Activated CD4-positive, alpha-beta T cell treated with anti-CD3 and anti-CD28 coated beads for 36 hours (primary cell): ENCODE data around the gene IRF2. TPM values are rescaled to one million over a fixed set of nuclear protein-coding genes. Genes with fewer than 3 reads are reported as not detected.

ENCODE experiments used
- ATAC-seq: fragments of 200-7000 bp; cut with Tn5 transposase; one replicate; pipeline ENCODE4 v1.10.0; 2021; ENCODE audit warnings: mild to moderate bottlenecking, moderate library complexity
- CTCF ChIA-PET: fragments of 350-600 bp; sonication (Branson Sonifier 250); formaldehyde crosslinking; loops from one replicate; lab custom pipeline; 2021; ENCODE audit warnings: antibody characterized with exemption; lab: Charles Lee
- POLR2A ChIA-PET: fragments of 350-600 bp; sonication (Branson Sonifier 250); formaldehyde crosslinking; loops from one replicate; lab custom pipeline; 2021; ENCODE audit warnings: antibody characterized with exemption, inconsistent platforms; lab: Charles Lee
- DNase-seq: peaks from one replicate; pipeline ENCODE4 v3.0.0-alpha.2; 2020
- H3K27ac Mint-ChIP-seq: one replicate; pipeline ENCODE4 v1.8.0; 2021; ENCODE audit warnings: mixed read lengths
- H3K27me3 Mint-ChIP-seq: one replicate; pipeline ENCODE4 v1.8.0; 2021; ENCODE audit warnings: mixed read lengths
- H3K36me3 Mint-ChIP-seq: one replicate; pipeline ENCODE4 v1.8.0; 2021; ENCODE audit warnings: low read depth, mixed read lengths
- H3K4me1 Mint-ChIP-seq: one replicate; pipeline ENCODE4 v1.8.0; 2021; ENCODE audit warnings: mixed read lengths
- H3K4me3 Mint-ChIP-seq: one replicate; pipeline ENCODE4 v1.8.0; 2021; ENCODE audit warnings: mild to moderate bottlenecking, moderate library complexity, mixed read lengths
- H3K9me3 Mint-ChIP-seq: one replicate; pipeline ENCODE4 v1.8.0; 2021; ENCODE audit warnings: low read depth, mixed read lengths
- intact Hi-C, 2 experiments: fragments of 100-400 bp; cut with DNase I in 1 of 2; cut with micrococcal nuclease in 1 of 2; formaldehyde crosslinking; loops; one replicate each; pipeline versions ENCODE4 v1.14.2 to v1.15.1; 2022 to 2024; cut with DNase I, micrococcal nuclease
- total RNA-seq, 2 experiments: library from RNA; stranded (reverse); gene quantifications; one replicate each; pipeline ENCODE4 v1.2.3, GENCODE V29; 2021

Gene IRF2
- total RNA-seq, 2 experiments from 2014 or later, result 50.1 to 68.9 TPM

DNA sequence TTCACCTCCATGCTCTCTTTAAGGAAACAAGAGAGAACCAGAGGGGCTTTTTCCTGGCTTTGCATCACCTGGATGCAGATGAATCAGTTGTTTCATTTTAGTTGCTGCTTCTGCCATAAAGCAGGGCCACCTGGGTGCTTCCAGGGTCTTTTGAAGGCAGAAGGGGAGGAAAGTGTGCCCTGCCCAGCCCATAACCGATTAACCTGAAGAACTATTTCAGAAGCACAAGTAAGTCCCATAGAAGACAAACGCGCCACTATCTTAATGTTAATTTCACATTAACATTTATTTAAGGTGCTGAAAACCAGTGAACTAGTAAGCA lies 32.1 kb downstream of the IRF2 start:
- CTCF ChIA-PET, result interaction anchor here (0.7 to 1.3 kb wide), 2 partner anchors 10 to 309 kb away, joined by 3 read pairs; no protein-coding TSS in a partner anchor
- peak overlapping the region; percentile 53 for H3K27ac Mint-ChIP-seq

DNA sequence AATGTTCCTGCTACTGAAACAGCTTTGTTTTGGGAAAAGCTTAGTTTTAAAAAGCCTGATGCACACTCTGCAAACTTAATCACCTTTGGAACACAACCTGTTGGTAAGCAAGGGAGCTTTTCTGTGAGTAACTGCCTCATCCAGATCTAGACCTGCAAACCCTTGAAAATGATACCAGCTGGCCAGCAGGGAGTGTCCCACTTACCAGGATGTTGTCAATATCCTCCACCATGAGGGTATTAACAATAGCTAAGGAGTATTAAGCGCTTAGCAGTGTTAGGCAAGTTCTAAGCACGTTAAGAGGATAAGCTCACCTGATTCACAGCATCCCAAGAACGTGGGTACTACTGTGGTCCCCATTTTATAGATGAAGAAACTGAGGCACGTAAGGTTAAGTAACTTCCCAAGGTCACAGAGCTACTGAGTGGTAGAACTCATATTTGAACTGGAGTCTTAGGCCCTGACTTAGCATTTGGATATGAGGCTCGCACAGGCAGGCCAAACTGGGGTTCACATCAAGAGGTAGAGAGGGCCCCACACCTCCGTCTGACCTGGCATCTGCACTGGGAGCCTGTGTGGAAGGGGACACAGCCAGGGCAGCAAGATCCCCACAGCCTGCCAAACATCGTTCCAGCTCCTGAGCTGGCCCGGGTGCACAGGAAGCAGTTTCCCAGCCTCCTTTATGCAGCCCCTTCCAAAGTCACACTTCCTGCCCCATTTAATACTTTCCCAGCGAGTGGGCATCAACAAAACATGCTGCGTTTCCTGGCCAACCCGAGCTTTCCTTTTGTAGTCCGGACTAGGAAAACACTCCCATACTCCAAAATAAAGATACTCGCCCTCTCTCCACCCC lies 32.7 kb downstream of the IRF2 start:
- DNase-seq, result no peak
- ChIA-PET CTCF (interaction anchor here (0.7 to 1.3 kb wide), 4 partner anchors 8 to 310 kb away, joined by 3 to 4 read pairs (median 3); no protein-coding TSS in a partner anchor), POLR2A (interaction anchor here (0.6 to 1.4 kb wide), 2 partner anchors 18 to 31 kb away, joined by 3 to 4 read pairs; no protein-coding TSS in a partner anchor)
- no peaks in the 10 kb centered on the region for H3K9me3 Mint-ChIP-seq
- peak overlapping the region; percentile 53 for H3K27ac Mint-ChIP-seq
- H3K4me1 Mint-ChIP-seq, result peaks cover 82% of the 10 kb centered on the region
- intact Hi-C loops, result no loop called here
- peaks cover 12% of the 10 kb centered on the region for H3K36me3 Mint-ChIP-seq
- no peak overlapping the region for H3K4me3 Mint-ChIP-seq
- no peak for ATAC-seq
- H3K27me3 Mint-ChIP-seq, result no peaks in the 10 kb centered on the region

More for the DNA sequence above, 32.1 kb downstream of the IRF2 start:
- H3K9me3 Mint-ChIP-seq, result no peaks in the 10 kb centered on the region
- intact Hi-C loops, result no loop called here
- no peaks in the 10 kb centered on the region for H3K27me3 Mint-ChIP-seq
- H3K36me3 Mint-ChIP-seq, result peaks cover 16% of the 10 kb centered on the region
- DNase-seq (no peak), ATAC-seq (no peak)
- POLR2A ChIA-PET, result interaction anchor here (1.4 kb wide), 1 partner anchor 17 kb away, joined by 4 read pairs; no protein-coding TSS in a partner anchor
- H3K4me1 Mint-ChIP-seq, result peaks cover 86% of the 10 kb centered on the region
- no peak overlapping the region for H3K4me3 Mint-ChIP-seq

DNA sequence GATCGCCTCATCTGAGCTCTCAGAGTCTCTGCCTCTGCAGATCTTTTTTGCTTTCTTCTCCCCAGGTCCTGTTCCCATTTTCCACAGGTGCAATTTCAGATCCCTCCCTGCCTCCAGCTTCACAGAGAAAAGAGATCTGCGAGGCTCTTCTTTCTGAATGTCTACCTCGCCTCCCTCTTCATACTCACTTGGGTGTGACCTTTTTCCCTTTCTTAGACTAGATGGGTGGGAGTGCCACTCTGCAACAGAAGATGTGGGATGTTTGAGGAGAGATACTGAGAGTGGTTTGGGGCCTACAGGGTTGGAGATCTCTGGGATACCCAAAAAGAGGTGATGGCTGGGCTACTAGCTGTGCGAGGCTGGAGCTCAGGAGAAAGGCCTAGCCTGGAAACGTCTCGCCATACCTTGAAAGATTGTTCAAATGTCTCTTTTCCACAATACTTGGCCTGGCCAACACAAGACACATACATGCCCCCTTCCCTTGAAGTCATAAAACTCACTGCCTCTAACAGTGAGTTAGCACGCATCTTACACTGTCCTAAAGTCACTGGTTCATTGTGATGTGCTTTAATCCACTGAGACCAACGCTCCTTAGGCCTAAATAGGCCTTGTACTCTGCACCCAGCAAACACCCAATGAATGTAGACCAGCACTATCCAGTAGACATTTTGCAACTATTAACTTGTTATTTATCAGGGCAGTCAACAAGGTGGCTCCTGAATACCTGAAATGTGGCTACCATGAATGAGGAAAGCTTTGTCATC lies 33.6 kb downstream of the IRF2 start:
- Mint-ChIP-seq H3K4me3 (no peak overlapping the region), H3K27me3 (no peaks in the 10 kb centered on the region), H3K9me3 (no peaks in the 10 kb centered on the region), H3K4me1 (peaks cover 78% of the 10 kb centered on the region), H3K36me3 (peaks cover 9% of the 10 kb centered on the region), H3K27ac (no peak overlapping the region)
- DNase-seq, result no peak
- CTCF ChIA-PET, result interaction anchor here (0.6 to 1.1 kb wide), 2 partner anchors 9 to 19 kb away, joined by 4 to 5 read pairs; no protein-coding TSS in a partner anchor
- POLR2A ChIA-PET, result interaction anchor here (0.6 to 1.4 kb wide), 2 partner anchors 19 to 30 kb away, joined by 3 to 4 read pairs; no protein-coding TSS in a partner anchor
- intact Hi-C loops, result no loop called here
- no peak for ATAC-seq

DNA sequence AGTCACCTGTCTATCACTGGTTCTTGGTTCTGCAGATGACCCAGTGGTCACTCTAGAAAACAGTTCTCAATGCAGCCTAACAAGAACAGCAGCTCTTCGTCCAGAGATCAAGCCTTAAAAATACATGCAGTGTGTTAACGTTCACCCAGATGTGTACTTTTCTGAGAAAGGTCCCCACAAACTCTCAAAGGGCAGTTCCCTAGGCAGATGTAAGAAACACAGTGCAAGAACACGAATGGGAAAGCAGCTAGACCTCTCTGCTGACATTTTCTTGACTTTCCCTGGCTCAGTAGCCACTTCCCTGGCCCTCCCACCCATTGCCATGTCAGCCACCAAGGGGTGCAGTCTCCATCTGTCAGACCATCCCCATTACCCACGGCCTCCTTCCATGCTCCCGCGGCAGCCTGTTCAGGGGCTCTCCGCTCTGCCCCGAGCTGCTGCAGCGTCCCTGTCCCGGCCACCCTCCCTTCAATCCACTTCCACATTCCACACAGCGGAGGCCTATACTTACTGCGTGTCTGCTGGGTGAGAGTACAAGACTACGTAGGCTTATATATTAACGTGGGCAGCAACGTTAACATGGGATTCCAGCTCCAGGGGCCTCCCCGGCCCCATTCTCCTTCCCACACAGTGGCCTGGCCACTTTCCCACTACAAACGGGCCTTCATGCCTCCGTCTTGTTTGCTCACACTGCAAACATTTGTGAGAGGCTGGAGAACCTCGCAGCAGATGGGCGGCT lies 34.3 kb downstream of the IRF2 start:
- POLR2A ChIA-PET, result no interaction called here
- Mint-ChIP-seq H3K4me3 (no peak overlapping the region), H3K27ac (no peak overlapping the region), H3K9me3 (no peaks in the 10 kb centered on the region), H3K4me1 (peaks cover 73% of the 10 kb centered on the region), H3K27me3 (no peaks in the 10 kb centered on the region), H3K36me3 (peaks cover 6% of the 10 kb centered on the region)
- ATAC-seq (no peak), DNase-seq (no peak)
- CTCF ChIA-PET, result interaction anchor here (1.3 kb wide), 1 partner anchor 12 kb away, joined by 4 read pairs; no protein-coding TSS in a partner anchor
- intact Hi-C loops, result no loop called here

GRCh38 chr4:184439386-184439785 lies 35.0 kb downstream of the IRF2 start:
- H3K36me3 Mint-ChIP-seq, result peaks cover 6% of the 10 kb centered on the region
- ChIA-PET POLR2A (no interaction called here), CTCF (interaction anchor here (1.3 kb wide), 1 partner anchor 11 kb away, joined by 4 read pairs; no protein-coding TSS in a partner anchor)
- no peaks in the 10 kb centered on the region for H3K27me3 Mint-ChIP-seq
- ATAC-seq (no peak), DNase-seq (no peak)
- H3K4me3 Mint-ChIP-seq, result no peak overlapping the region
- H3K27ac Mint-ChIP-seq, result no peak overlapping the region
- peaks cover 66% of the 10 kb centered on the region for H3K4me1 Mint-ChIP-seq
- H3K9me3 Mint-ChIP-seq, result no peaks in the 10 kb centered on the region
- intact Hi-C loops, result no loop called here

DNA sequence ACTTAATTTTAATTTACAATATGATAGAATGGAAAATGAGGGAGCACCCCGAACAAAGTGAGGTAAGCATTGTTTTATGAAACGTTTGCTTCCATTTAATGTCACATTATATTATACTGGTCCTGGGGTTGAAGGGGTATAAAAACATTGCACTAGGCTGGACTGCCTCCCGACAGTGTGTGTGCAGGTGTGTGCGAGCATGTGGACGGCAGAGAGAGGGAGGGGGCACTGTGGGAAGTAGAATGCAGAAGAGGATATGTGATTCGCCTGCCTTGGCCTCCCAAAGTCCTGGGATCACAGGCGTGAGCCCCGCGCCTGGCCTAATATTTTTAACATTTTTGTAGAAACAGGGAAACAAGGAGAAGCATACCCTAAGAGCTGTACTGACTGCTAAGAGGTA lies 36.0 kb downstream of the IRF2 start:
- DNase-seq, result no peak
- Mint-ChIP-seq H3K27me3 (no peaks in the 10 kb centered on the region), H3K36me3 (peaks cover 7% of the 10 kb centered on the region), H3K4me3 (no peak overlapping the region), H3K27ac (no peak overlapping the region), H3K4me1 (peaks cover 61% of the 10 kb centered on the region), H3K9me3 (no peaks in the 10 kb centered on the region)
- ChIA-PET POLR2A (no interaction called here), CTCF (interaction anchor here (0.6 to 1.3 kb wide), 3 partner anchors 10 to 174 kb away, joined by 3 to 4 read pairs (median 3); no protein-coding TSS in a partner anchor)
- intact Hi-C loops, result no loop called here
- ATAC-seq, result no peak

- peak; percentile 37 for ATAC-seq
- Mint-ChIP-seq H3K27me3 (no peaks in the 10 kb centered on the region), H3K9me3 (no peaks in the 10 kb centered on the region), H3K4me3 (no peak overlapping the region), H3K27ac (peak overlapping the region; percentile 39), H3K4me1 (peaks cover 58% of the 10 kb centered on the region), H3K36me3 (peaks cover 7% of the 10 kb centered on the region)
- ChIA-PET CTCF (interaction anchor here (0.6 to 1.5 kb wide), 7 partner anchors 10 to 202 kb away, joined by 3 read pairs; no protein-coding TSS in a partner anchor), POLR2A (no interaction called here)
- intact Hi-C loops, result no loop called here
- no peak for DNase-seq
Observed at GRCh38 chr4:184437565-184438265, 36.6 kb downstream of the IRF2 start.

DNA sequence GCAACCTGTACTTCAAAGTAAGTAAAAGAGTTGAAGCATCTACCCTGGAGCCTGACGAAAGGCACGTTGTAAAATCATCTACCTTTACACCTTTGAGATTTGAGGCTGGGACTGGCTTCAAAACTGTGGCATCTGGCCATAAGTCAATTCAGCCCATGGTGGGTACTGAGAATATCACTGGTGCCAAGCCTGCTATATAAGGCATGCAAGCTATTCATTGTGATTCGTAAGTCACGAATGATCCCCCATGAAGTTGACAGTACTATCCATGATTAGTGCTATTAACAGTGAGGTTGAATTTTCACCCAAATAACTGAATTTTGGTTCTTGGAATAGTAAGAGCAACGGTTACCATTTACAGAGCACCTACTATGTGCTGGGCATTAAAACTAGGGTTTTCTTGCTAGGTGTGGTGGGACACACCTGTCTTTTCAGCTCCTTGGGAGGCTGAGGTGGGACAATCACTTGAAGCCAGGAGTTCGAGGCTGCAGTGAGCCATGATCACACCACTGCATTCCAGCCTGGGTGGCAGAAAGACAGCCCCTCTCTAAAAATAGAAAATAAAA lies 39.8 kb downstream of the IRF2 start:
- Mint-ChIP-seq H3K4me3 (no peak overlapping the region), H3K27me3 (no peaks in the 10 kb centered on the region), H3K4me1 (peaks cover 44% of the 10 kb centered on the region), H3K36me3 (peaks cover 13% of the 10 kb centered on the region), H3K27ac (no peak overlapping the region), H3K9me3 (no peaks in the 10 kb centered on the region)
- ChIA-PET POLR2A (no interaction called here), CTCF (no interaction called here)
- intact Hi-C loops, result no loop called here
- DNase-seq (no peak), ATAC-seq (no peak)

DNA sequence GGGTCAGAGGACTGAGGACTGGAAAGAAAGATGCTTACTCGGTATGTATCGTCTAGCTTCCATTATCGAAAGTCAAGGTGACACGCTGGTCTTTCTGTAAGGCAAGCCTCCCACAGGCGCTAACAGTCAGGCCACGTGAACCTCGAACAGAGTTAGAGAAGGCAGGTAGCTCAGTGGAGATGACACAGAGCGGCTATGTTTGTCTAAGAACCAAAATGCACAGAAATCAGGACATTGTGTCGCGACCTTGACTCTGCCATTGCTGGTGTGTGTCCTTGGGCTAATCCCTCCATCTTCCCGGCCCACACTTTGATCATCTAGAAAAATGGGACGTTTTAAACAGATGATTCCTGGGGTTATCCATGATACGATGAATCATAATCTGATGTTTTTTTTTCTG lies 40.3 kb downstream of the IRF2 start:
- ChIA-PET CTCF (interaction anchor here (0.6 to 0.7 kb wide), 2 partner anchors 72 to 181 kb away, joined by 3 read pairs; no protein-coding TSS in a partner anchor), POLR2A (no interaction called here)
- DNase-seq (no peak), ATAC-seq (no peak)
- Mint-ChIP-seq H3K36me3 (peaks cover 13% of the 10 kb centered on the region), H3K27ac (no peak overlapping the region), H3K4me1 (peaks cover 45% of the 10 kb centered on the region), H3K4me3 (no peak overlapping the region), H3K9me3 (no peaks in the 10 kb centered on the region), H3K27me3 (no peaks in the 10 kb centered on the region)
- intact Hi-C loops, result no loop called here

DNA sequence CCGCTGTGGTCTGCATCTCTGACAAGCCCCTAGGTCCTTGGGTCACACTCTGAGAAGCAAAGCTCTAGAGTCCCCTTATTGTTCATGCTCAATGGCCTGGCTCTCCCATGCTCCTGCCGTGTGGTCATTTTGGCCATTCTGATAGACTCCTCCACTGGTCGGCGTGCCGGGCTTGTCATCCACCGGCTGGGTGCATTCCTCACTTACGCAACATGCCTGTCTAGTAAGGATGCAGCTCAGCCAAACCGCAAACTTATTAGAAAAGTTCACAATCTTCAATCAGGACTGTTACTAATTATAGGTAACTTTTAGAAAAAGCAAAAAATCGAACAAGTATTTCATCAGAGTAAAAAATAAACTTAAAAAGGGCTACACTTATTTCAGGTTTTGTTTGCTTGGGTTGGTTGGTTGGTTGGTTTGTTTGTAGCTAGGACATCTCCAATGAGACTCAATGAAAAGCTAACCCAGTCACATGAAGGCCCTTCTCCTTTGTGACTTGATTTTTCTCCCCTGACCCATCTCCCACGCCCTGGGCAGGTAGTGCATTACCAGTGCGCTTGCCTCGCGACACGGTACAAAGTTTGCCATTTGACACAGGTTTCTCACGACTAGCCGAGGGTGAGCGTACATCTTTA lies 41.0 kb downstream of the IRF2 start:
- no peaks in the 10 kb centered on the region for H3K27me3 Mint-ChIP-seq
- DNase-seq (no peak), ATAC-seq (no peak)
- H3K27ac Mint-ChIP-seq, result no peak overlapping the region
- ChIA-PET CTCF (interaction anchor here (0.6 to 0.7 kb wide), 3 partner anchors 73 to 574 kb away, joined by 3 read pairs; no protein-coding TSS in a partner anchor), POLR2A (no interaction called here)
- H3K4me1 Mint-ChIP-seq, result peaks cover 39% of the 10 kb centered on the region
- peaks cover 17% of the 10 kb centered on the region for H3K36me3 Mint-ChIP-seq
- H3K9me3 Mint-ChIP-seq, result no peaks in the 10 kb centered on the region
- no peak overlapping the region for H3K4me3 Mint-ChIP-seq
- intact Hi-C loops, result no loop called here
